ENCODE data around the gene TBC1D21. TPM values are rescaled to one million over a fixed set of nuclear protein-coding genes. Genes with fewer than 3 reads are reported as not detected.
A peak's percentile ranks its signal among the peaks of the same experiment; 100 is the strongest.
"Not testable (repeated sequence)": the region's sequence is repeated elsewhere in the genome, so short reads cannot be mapped to it uniquely, and the experiment has no call there.

Gene TBC1D21
- total RNA-seq, 1 experiment from 2014 or later, result not detected

- DNase-seq (ENCODE audit: extremely low read depth, low read depth), result peak; percentile 62
Observed at GRCh38 chr15:73926219-73927002, 53.0 kb downstream of the TBC1D21 start, which contains the start of gene LOXL1. Gene LOXL1, plus strand, starts transcription at chr15:73926462. Its CDS starts 322 bp downstream, at chr15:73926784.

- no peak for DNase-seq (ENCODE audit: extremely low read depth, low read depth)
Observed at GRCh38 chr15:73927003-73927475, 53.7 kb downstream of the TBC1D21 start.

GRCh38 chr15:73927476-73928240, 54.3 kb downstream of the TBC1D21 start:
- peak; percentile 42 for DNase-seq (ENCODE audit: extremely low read depth, low read depth)

GRCh38 chr15:73928241-73928579, 54.8 kb downstream of the TBC1D21 start:
- DNase-seq (ENCODE audit: extremely low read depth, low read depth), result no peak

- DNase-seq (ENCODE audit: extremely low read depth, low read depth), result no peak
Observed at GRCh38 chr15:73928971-73929627, 55.7 kb downstream of the TBC1D21 start.

GRCh38 chr15:73930371-73930770, 57.0 kb downstream of the TBC1D21 start:
- no peak for DNase-seq (ENCODE audit: extremely low read depth, low read depth)

GRCh38 chr15:73930790-73931281, 57.5 kb downstream of the TBC1D21 start:
- no peak for DNase-seq (ENCODE audit: extremely low read depth, low read depth)

GRCh38 chr15:73931441-73931840, 58.1 kb downstream of the TBC1D21 start:
- DNase-seq (ENCODE audit: extremely low read depth, low read depth), result no peak

- DNase-seq (ENCODE audit: extremely low read depth, low read depth), result no peak
Observed at GRCh38 chr15:73932381-73933191, 59.2 kb downstream of the TBC1D21 start.

- no peak for DNase-seq (ENCODE audit: extremely low read depth, low read depth)
Observed at GRCh38 chr15:73934281-73934680, 60.9 kb downstream of the TBC1D21 start.

GRCh38 chr15:73935547-73935946, 62.2 kb downstream of the TBC1D21 start:
- DNase-seq (ENCODE audit: extremely low read depth, low read depth), result no peak

- no peak for DNase-seq (ENCODE audit: extremely low read depth, low read depth)
Observed at GRCh38 chr15:73936181-73936580, 62.8 kb downstream of the TBC1D21 start.

- DNase-seq (ENCODE audit: extremely low read depth, low read depth), result no peak
Observed at GRCh38 chr15:73936588-73937290, 63.4 kb downstream of the TBC1D21 start.

GRCh38 chr15:73937296-73937695, 63.9 kb downstream of the TBC1D21 start:
- DNase-seq (ENCODE audit: extremely low read depth, low read depth), result no peak

- no peak for DNase-seq (ENCODE audit: extremely low read depth, low read depth)
Observed at GRCh38 chr15:73937726-73938125, 64.4 kb downstream of the TBC1D21 start.

- not testable (repeated sequence) for DNase-seq (ENCODE audit: extremely low read depth, low read depth)
Observed at GRCh38 chr15:73938516-73938915, 65.2 kb downstream of the TBC1D21 start.
